ENCODE results near the gene ZIC2.

ZIC2 gene

GRCh38 chr13:99959540-99960230 lies 21.9 kb upstream of the ZIC2 start:
- DNase-seq (ENCODE audit: low read depth in 3 of 3, low spot score in 1 of 3): no peak

- no peak for DNase-seq (ENCODE audit: low read depth in 3 of 3, low spot score in 1 of 3)
These were observed 20.8 kb upstream of the ZIC2 start for GRCh38 chr13:99960663-99961311.

GRCh38 chr13:99961636-99962035 lies 19.9 kb upstream of the ZIC2 start:
- DNase-seq (ENCODE audit: low read depth in 3 of 3, low spot score in 1 of 3): no peak

- DNase-seq (ENCODE audit: low read depth in 3 of 3, low spot score in 1 of 3): no peak
These were observed 19.3 kb upstream of the ZIC2 start for GRCh38 chr13:99962242-99962641.

- no peak for DNase-seq (ENCODE audit: low read depth in 3 of 3, low spot score in 1 of 3)
These were observed 17.7 kb upstream of the ZIC2 start for GRCh38 chr13:99963816-99964339.

GRCh38 chr13:99965329-99966000 lies 16.1 kb upstream of the ZIC2 start:
- DNase-seq (ENCODE audit: low read depth in 3 of 3, low spot score in 1 of 3): no peak

- DNase-seq (ENCODE audit: low read depth in 3 of 3, low spot score in 1 of 3): no peak
These were observed 15.3 kb upstream of the ZIC2 start for GRCh38 chr13:99966064-99966805.

GRCh38 chr13:99967498-99967868 lies 14.1 kb upstream of the ZIC2 start:
- no peak for DNase-seq (ENCODE audit: low read depth in 3 of 3, low spot score in 1 of 3)

GRCh38 chr13:99967869-99968520 lies 13.6 kb upstream of the ZIC2 start:
- DNase-seq (ENCODE audit: low read depth in 3 of 3, low spot score in 1 of 3): no peak

- DNase-seq (ENCODE audit: low read depth in 3 of 3, low spot score in 1 of 3): no peak
These were observed 12.8 kb upstream of the ZIC2 start for GRCh38 chr13:99968521-99969452.

- DNase-seq (ENCODE audit: low read depth in 3 of 3, low spot score in 1 of 3): no peak
These were observed 12.1 kb upstream of the ZIC2 start for GRCh38 chr13:99969453-99969918.

- no peak for DNase-seq (ENCODE audit: low read depth in 3 of 3, low spot score in 1 of 3)
These were observed 11.5 kb upstream of the ZIC2 start for GRCh38 chr13:99969919-99970650.

- DNase-seq (ENCODE audit: low read depth in 3 of 3, low spot score in 1 of 3): no peak
These were observed 10.7 kb upstream of the ZIC2 start for GRCh38 chr13:99970651-99971575.

- DNase-seq (ENCODE audit: low read depth in 3 of 3, low spot score in 1 of 3): no peak
These were observed 9.9 kb upstream of the ZIC2 start, which contains the start of gene ZIC5 for GRCh38 chr13:99971576-99972189. Gene ZIC5 (minus strand): TSS chr13:99971767. CDS start chr13:99971603, 164 bp downstream.

- DNase-seq (ENCODE audit: low read depth in 3 of 3, low spot score in 1 of 3): no peak
These were observed 9.3 kb upstream of the ZIC2 start for GRCh38 chr13:99972190-99972731.

GRCh38 chr13:99973163-99973807 lies 8.3 kb upstream of the ZIC2 start:
- no peak for DNase-seq (ENCODE audit: low read depth in 3 of 3, low spot score in 1 of 3)

GRCh38 chr13:99973808-99974185 lies 7.8 kb upstream of the ZIC2 start:
- no peak for DNase-seq (ENCODE audit: low read depth in 3 of 3, low spot score in 1 of 3)
